HCT116 (cell line): ENCODE results near the gene CCL15. TPM values are rescaled to one million over a fixed set of nuclear protein-coding genes. Genes with fewer than 3 reads are reported as not detected.

Experiments used
- ATAC-seq: fragments of 200-7000 bp; cut with Tn5 transposase; 2 replicates; pipeline ENCODE4 v1.9.1; 2020; ENCODE audit warnings: mild to moderate bottlenecking, moderate library complexity
- BruUV-seq: library from RNA; stranded (reverse); fragments of 400-500 nt; replicated peaks from 2 replicates; lab custom pipeline; 2021; lab: Mats Ljungman, UMichigan
- CTCF ChIA-PET: fragments of 300-600 bp; sonication (Branson Sonifier 250); formaldehyde crosslinking; loops from one replicate; lab custom pipeline; 2021; ENCODE audit warnings: antibody characterized with exemption; lab: Charles Lee
- POLR2A ChIA-PET: fragments of 300-600, 350-600 bp; sonication (Branson Sonifier 250); formaldehyde crosslinking; loops from one replicate; lab custom pipeline; 2021; ENCODE audit warnings: antibody characterized with exemption; lab: Charles Lee
- RAD21 ChIA-PET, 2 experiments: fragments of 300-600 bp; sonication (Branson Sonifier 250); formaldehyde crosslinking; loops; one replicate each; lab custom pipeline; 2023; ENCODE audit warnings: low total read pairs in 2 of 2; ENCODE audit not compliant: uncharacterized antibody in 2 of 2, unreplicated experiment in 2 of 2, low non-redundant PET in 1 of 2; lab: Charles Lee
- DNase-seq: peaks from one replicate; pipeline ENCODE4 v3.0.0-alpha.2; 2010; ENCODE audit warnings: low read depth, low spot score
- H2AFZ ChIP-seq: fragments of 200-600 bp; shearing (Covaris generic), sonication (generic); 2 replicates; pipeline ENCODE4 v1.6.1; 2017; ENCODE audit warnings: low read depth, mixed run types, mixed read lengths, antibody characterized with exemption, low read length; ENCODE audit not compliant: poor library complexity, severe bottlenecking
- H3K27ac ChIP-seq: 2 replicates; pipeline ENCODE4 v1.5.1; 2012; ENCODE audit warnings: low read depth, low read length
- H3K27me3 ChIP-seq: fragments of 200-600 bp; sonication (generic); 2 replicates; pipeline ENCODE4 v1.6.1; 2016; ENCODE audit warnings: mixed run types, low read length, mixed read lengths; ENCODE audit not compliant: insufficient read depth
- H3K36me3 ChIP-seq, 2 experiments: fragments of 200-500 bp in 1 of 2; fragments of 200-600 bp in 1 of 2; sonication (Bioruptor generic) in 1 of 2; sonication (generic) in 1 of 2; 2 replicates each; pipeline versions ENCODE4 v1.5.1 to v1.6.1; 2014 to 2016; ENCODE audit warnings: low read length in 2 of 2, inconsistent platforms in 1 of 2, mixed read lengths in 1 of 2, mixed run types in 1 of 2; ENCODE audit not compliant: insufficient read depth in 2 of 2, control insufficient read depth in 1 of 2
- H3K4me1 ChIP-seq, 2 experiments: fragments of 200-600 bp in 1 of 2; sonication (generic) in 1 of 2; 2 replicates each; pipeline versions ENCODE4 v1.5.1 to v1.6.1; 2012 to 2017; ENCODE audit warnings: low read length in 2 of 2, inconsistent platforms in 1 of 2, mild to moderate bottlenecking in 1 of 2, mixed read lengths in 1 of 2, mixed run types in 1 of 2, moderate library complexity in 1 of 2; ENCODE audit not compliant: insufficient read depth in 2 of 2, control insufficient read depth in 1 of 2
- H3K4me2 ChIP-seq: fragments of 200-600 bp; sonication (generic); 2 replicates; pipeline ENCODE4 v1.6.1; 2017; ENCODE audit warnings: mixed run types, low read length, mixed read lengths
- H3K4me3 ChIP-seq, 2 experiments: fragments of 200-600 bp in 1 of 2; sonication (generic) in 1 of 2; replicated peaks in 1 of 2; 2 replicates each; pipeline ENCODE4 v1.5.1; 2011 to 2016; ENCODE audit warnings: low read length in 2 of 2, control low read depth in 1 of 2, low read depth in 1 of 2, mild to moderate bottlenecking in 1 of 2, mixed read lengths in 1 of 2, mixed run types in 1 of 2
- H3K79me2 ChIP-seq: fragments of 200-600 bp; sonication (generic); 2 replicates; pipeline ENCODE4 v1.6.1; 2017; ENCODE audit warnings: mild to moderate bottlenecking, mixed run types, low read length, moderate library complexity, mixed read lengths; ENCODE audit not compliant: insufficient read depth
- H3K9ac ChIP-seq: fragments of 200-600 bp; sonication (generic); 2 replicates; pipeline ENCODE4 v1.6.1; 2016; ENCODE audit warnings: low read length, mixed read lengths
- H3K9me2 ChIP-seq: fragments of 200-600 bp; sonication (generic), shearing (Covaris generic); 2 replicates; pipeline ENCODE4 v1.6.1; 2017; ENCODE audit warnings: mixed run types, mild to moderate bottlenecking, moderate library complexity; ENCODE audit not compliant: insufficient read depth
- H3K9me3 ChIP-seq, 2 experiments: fragments of 200-500 bp in 1 of 2; fragments of 200-600 bp in 1 of 2; sonication (Bioruptor generic) in 1 of 2; sonication (generic) in 1 of 2; 2 replicates each; pipeline ENCODE4 v1.6.1; 2014 to 2017; ENCODE audit warnings: low read length in 2 of 2, mixed read lengths in 2 of 2, inconsistent platforms in 1 of 2, low read depth in 1 of 2, mild to moderate bottlenecking in 1 of 2, mixed run types in 1 of 2, moderate library complexity in 1 of 2; ENCODE audit not compliant: control insufficient read depth in 1 of 2, insufficient read depth in 1 of 2
- H4K20me1 ChIP-seq: fragments of 200-600 bp; sonication (generic), shearing (Covaris generic); 2 replicates; pipeline ENCODE4 v1.6.1; 2017; ENCODE audit warnings: mixed run types, mild to moderate bottlenecking, moderate library complexity; ENCODE audit not compliant: insufficient read depth
- CTCF ChIP-seq, 3 experiments: fragments of 200-600 bp in 1 of 3; sonication (generic) in 1 of 3; IDR thresholded peaks in 2 of 3; conservative IDR thresholded peaks in 1 of 3; 2 replicates each; pipeline ENCODE4 v1.5.1; 2012 to 2017; ENCODE audit warnings: low read depth in 2 of 3, low read length in 2 of 3, antibody characterized with exemption in 1 of 3, borderline replicate concordance in 1 of 3, control low read depth in 1 of 3, mild to moderate bottlenecking in 1 of 3, mixed read lengths in 1 of 3, mixed run types in 1 of 3, moderate library complexity in 1 of 3; ENCODE audit not compliant: insufficient read depth in 1 of 3
- EGR1 ChIP-seq: IDR thresholded peaks from 2 replicates; pipeline ENCODE4 v1.6.1; 2012; ENCODE audit warnings: low read depth
- ELF1 ChIP-seq: IDR thresholded peaks from 2 replicates; pipeline ENCODE4 v1.6.1; 2012; ENCODE audit warnings: low read depth, borderline replicate concordance
- EZH2 ChIP-seq: fragments of 200-600 bp; sonication (generic); IDR thresholded peaks from 2 replicates; pipeline ENCODE4 v1.6.1; 2017; ENCODE audit warnings: antibody characterized with exemption, mixed run types
- FOSL1 ChIP-seq: IDR thresholded peaks from 2 replicates; pipeline ENCODE4 v1.6.1; 2012; ENCODE audit warnings: low read depth
- JUND ChIP-seq: IDR thresholded peaks from 2 replicates; pipeline ENCODE4 v1.6.1; 2012
- MAX ChIP-seq: IDR thresholded peaks from 2 replicates; pipeline ENCODE4 v1.6.1; 2012
- POLR2A ChIP-seq: IDR thresholded peaks from 2 replicates; pipeline ENCODE4 v1.7.0; 2011; ENCODE audit warnings: borderline replicate concordance; ENCODE audit not compliant: insufficient read depth, insufficient read length; ENCODE audit errors: extremely low read depth
- POLR2AphosphoS5 ChIP-seq: IDR thresholded peaks from 2 replicates; pipeline ENCODE4 v1.6.1; 2011; ENCODE audit warnings: mild to moderate bottlenecking, low read depth, low read length, moderate library complexity
- RAD21 ChIP-seq: IDR thresholded peaks from 2 replicates; pipeline ENCODE4 v1.6.1; 2012; ENCODE audit warnings: low read depth, mild to moderate bottlenecking
- REST ChIP-seq: IDR thresholded peaks from 2 replicates; pipeline ENCODE4 v1.6.1; 2012; ENCODE audit warnings: low read depth
- SIN3A ChIP-seq: IDR thresholded peaks from 2 replicates; pipeline ENCODE4 v1.6.1; 2012; ENCODE audit warnings: low read depth
- SP1 ChIP-seq: IDR thresholded peaks from 2 replicates; pipeline ENCODE4 v1.6.1; 2012; ENCODE audit warnings: low read depth
- SRF ChIP-seq: IDR thresholded peaks from 2 replicates; pipeline ENCODE4 v1.6.1; 2012; ENCODE audit warnings: low read depth
- YY1 ChIP-seq: IDR thresholded peaks from 2 replicates; pipeline ENCODE4 v1.6.1; 2011; ENCODE audit warnings: low read length, low read depth, moderate library complexity, mild to moderate bottlenecking; ENCODE audit not compliant: insufficient replicate concordance; ENCODE audit errors: extremely low read depth
- ZFX ChIP-seq: fragments of 450-650 bp; IDR thresholded peaks from 2 replicates; pipeline ENCODE4 v1.6.1; 2017
- intact Hi-C: fragments of 100-400 bp; cut with micrococcal nuclease; formaldehyde crosslinking; loops from 2 replicates; pipeline ENCODE4 v1.10.0; 2022
- total RNA-seq: library from RNA; stranded (reverse); gene quantifications from one replicate; pipeline ENCODE4 v1.2.1, GENCODE V29; 2021; ENCODE audit not compliant: unreplicated experiment

The CCL15 gene
- total RNA-seq, 1 experiment from 2014 or later: not detected

DNA sequence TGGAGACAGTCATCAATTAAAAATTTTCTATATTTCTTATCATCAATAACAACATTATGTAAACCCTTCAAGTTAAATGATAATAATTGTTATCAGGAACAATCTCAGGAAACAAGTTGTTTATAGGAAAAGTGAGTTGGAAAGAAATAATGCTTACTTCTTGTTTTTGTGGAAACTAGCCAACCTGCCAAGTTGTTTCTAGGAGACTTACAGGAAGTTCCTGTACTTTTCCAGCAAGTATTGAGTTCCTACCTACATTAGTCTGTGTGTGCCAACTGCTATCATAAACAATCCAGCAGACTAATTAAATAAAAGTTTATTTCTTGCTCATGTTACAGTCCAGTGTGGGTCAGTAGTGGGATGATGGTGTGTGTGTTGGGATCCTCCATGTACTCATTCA is 13.2 kb downstream of the CCL15 start:
- BruUV-seq: no TSS peak
- H3K27me3 ChIP-seq: no peaks in the 10 kb centered on the region
- intact Hi-C loops: no loop called here
- no peak overlapping the region for H3K4me2 ChIP-seq
- no peaks in the 10 kb centered on the region for H4K20me1 ChIP-seq
- H3K4me3 ChIP-seq: no peak overlapping the region
- ATAC-seq (no peak), DNase-seq (no peak)
- H3K4me1 ChIP-seq: no peaks in the 10 kb centered on the region
- POLR2A ChIA-PET: no interaction called here
- H3K9me2 ChIP-seq: no peaks in the 10 kb centered on the region
- peaks cover 0 to 10% of the 10 kb centered on the region in 2 experiments; a peak in 1 of 4 replicates for H3K9me3 ChIP-seq
- RAD21 ChIA-PET: no interaction called here
- H3K9ac ChIP-seq: no peak overlapping the region
- H2AFZ ChIP-seq: no peak overlapping the region
- TF ChIP-seq ELF1 (no peak), SIN3A (no peak), SP1 (no peak), EGR1 (no peak), RAD21 (no peak), JUND (no peak), FOSL1 (no peak)
- CTCF ChIA-PET: no interaction called here
- H3K27ac ChIP-seq: no peak overlapping the region
- no peaks in the 10 kb centered on the region for H3K79me2 ChIP-seq
- H3K36me3 ChIP-seq: no peaks in the 10 kb centered on the region

- ATAC-seq (no peak), DNase-seq (no peak)
- no peaks in the 10 kb centered on the region for H4K20me1 ChIP-seq
- no peak within 1 kb of the TSS for H3K27ac ChIP-seq
- ChIA-PET CTCF (no interaction called here), RAD21 (no interaction called here), POLR2A (no interaction called here)
- H3K27me3 ChIP-seq: no peaks in the 10 kb centered on the region
- no peak within 1 kb of the TSS for H2AFZ ChIP-seq
- H3K4me1 ChIP-seq: no peaks in the 10 kb centered on the region
- no peaks in the 10 kb centered on the region for H3K79me2 ChIP-seq
- no peak within 1 kb of the TSS for H3K9ac ChIP-seq
- no peaks in the 10 kb centered on the region for H3K36me3 ChIP-seq
- no peak within 1 kb of the TSS for H3K4me3 ChIP-seq
- no peak within 1 kb of the TSS for H3K4me2 ChIP-seq
- no TSS peak for BruUV-seq
- H3K9me2 ChIP-seq: no peaks in the 10 kb centered on the region
- H3K9me3 ChIP-seq: peaks cover 0 to 10% of the 10 kb centered on the region in 2 experiments; a peak in 1 of 4 replicates
- TF ChIP-seq POLR2AphosphoS5: no peak
- TF ChIP-seq REST: no peak
- TF ChIP-seq FOSL1: no peak
- TF ChIP-seq EZH2: no peak
- no peak for TF ChIP-seq YY1
- no peak for TF ChIP-seq ZFX
- TF ChIP-seq POLR2A: no peak
- TF ChIP-seq SRF: no peak
- TF ChIP-seq CTCF (IDR thresholded peaks at IDR 0.05 in 2 of 3, conservative IDR thresholded peaks at IDR 0.05 in 1 of 3; ENCODE audit: borderline replicate concordance in 1 of 3, insufficient read depth in 1 of 3, low read depth in 2 of 3, low read length in 2 of 3): no peak
- TF ChIP-seq ELF1: no peak
- no peak for TF ChIP-seq MAX
- TF ChIP-seq RAD21: no peak
- TF ChIP-seq EGR1: no peak
- no peak for TF ChIP-seq SP1
- intact Hi-C loops: no loop called here
Observed at GRCh38 chr17:35986643-35987042, 14.7 kb downstream of the CCL15 start, which contains the start of gene CCL14. TSS of gene CCL14 (minus strand) at chr17:35986729. CDS start at chr17:35986649, 80 bp downstream.
